HepG2 (cell line): Measurements from ENCODE around the gene ARHGEF26.

Experiments
- EP300 ChIP-seq, 3 experiments: sonication (generic) in 1 of 3; formaldehyde crosslinking in 1 of 3; IDR thresholded peaks; 2 replicates each; pipeline versions ENCODE4 v1.5.1 to v1.6.1; 2011 to 2020; ENCODE audit warnings: low read depth in 2 of 3, low read length in 2 of 3, borderline replicate concordance in 1 of 3, improper control_type of control experiment in 1 of 3, mild to moderate bottlenecking in 1 of 3, missing genetic modification reagents in 1 of 3, moderate library complexity in 1 of 3
- SUZ12 ChIP-seq: fragments of 150-350 bp; IDR thresholded peaks from 2 replicates; pipeline ENCODE4 v1.6.1; 2014; ENCODE audit warnings: low read depth, low read length
- TF ChIP-seq, protein P1 (sequence below): sonication (generic); formaldehyde crosslinking; IDR thresholded peaks from 2 replicates; pipeline ENCODE4 v1.5.1; 2020; ENCODE audit warnings: missing genetic modification reagents, mild to moderate bottlenecking, borderline replicate concordance

DNA sequence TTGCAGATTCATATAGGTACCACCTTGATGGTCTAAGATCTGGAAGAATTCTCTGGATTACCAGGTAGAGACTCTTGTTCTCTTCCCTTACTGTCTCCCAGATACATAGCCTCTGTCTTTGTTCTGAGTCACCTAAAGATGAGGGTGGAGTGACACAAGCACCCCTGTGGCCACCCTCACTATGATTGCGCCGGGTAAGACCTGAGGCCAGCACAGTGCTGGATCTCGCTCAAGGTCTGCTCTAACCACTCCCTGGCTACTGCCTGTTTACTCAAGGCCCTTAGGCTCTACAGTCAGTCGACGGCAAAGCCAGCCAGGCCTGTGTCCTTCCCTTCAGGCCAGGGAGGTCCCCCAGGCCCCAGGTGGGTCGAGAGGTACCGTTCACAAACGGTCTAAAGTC, 88.3 kb downstream of the ARHGEF26 start:
- TF ChIP-seq EP300 (IDR thresholded peaks at IDR 0.05; ENCODE audit: low read depth in 2 of 2, low read length in 2 of 2) (no peak), EP300 (CRISPR knock-in tag; IDR thresholded peaks at IDR 0.05; ENCODE audit: borderline replicate concordance) (no peak), SUZ12 (no peak)
- TF ChIP-seq, protein P1, sequence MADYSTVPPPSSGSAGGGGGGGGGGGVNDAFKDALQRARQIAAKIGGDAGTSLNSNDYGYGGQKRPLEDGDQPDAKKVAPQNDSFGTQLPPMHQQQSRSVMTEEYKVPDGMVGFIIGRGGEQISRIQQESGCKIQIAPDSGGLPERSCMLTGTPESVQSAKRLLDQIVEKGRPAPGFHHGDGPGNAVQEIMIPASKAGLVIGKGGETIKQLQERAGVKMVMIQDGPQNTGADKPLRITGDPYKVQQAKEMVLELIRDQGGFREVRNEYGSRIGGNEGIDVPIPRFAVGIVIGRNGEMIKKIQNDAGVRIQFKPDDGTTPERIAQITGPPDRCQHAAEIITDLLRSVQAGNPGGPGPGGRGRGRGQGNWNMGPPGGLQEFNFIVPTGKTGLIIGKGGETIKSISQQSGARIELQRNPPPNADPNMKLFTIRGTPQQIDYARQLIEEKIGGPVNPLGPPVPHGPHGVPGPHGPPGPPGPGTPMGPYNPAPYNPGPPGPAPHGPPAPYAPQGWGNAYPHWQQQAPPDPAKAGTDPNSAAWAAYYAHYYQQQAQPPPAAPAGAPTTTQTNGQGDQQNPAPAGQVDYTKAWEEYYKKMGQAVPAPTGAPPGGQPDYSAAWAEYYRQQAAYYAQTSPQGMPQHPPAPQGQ (CRISPR knock-in tag), result no peak
